A673 (cell line): ENCODE measurements around the gene NKPD1.

ENCODE experiments used
- EZH2 ChIP-seq: fragments of 200-600 bp; sonication (generic); IDR thresholded peaks from 2 replicates; pipeline ENCODE4 v1.6.1; 2017; ENCODE audit warnings: borderline replicate concordance, low read depth, mild to moderate bottlenecking, mixed read lengths, antibody characterized with exemption, low read length; ENCODE audit not compliant: poor library complexity, severe bottlenecking
- TF ChIP-seq, protein P1 (sequence below): fragments of 300-800, 200-600 bp; sonication (generic); conservative IDR thresholded peaks from 2 replicates; pipeline ENCODE4 v1.5.1; 2017; ENCODE audit warnings: low read depth, mild to moderate bottlenecking, antibody characterized with exemption, low read length, moderate library complexity, mixed read lengths

DNA sequence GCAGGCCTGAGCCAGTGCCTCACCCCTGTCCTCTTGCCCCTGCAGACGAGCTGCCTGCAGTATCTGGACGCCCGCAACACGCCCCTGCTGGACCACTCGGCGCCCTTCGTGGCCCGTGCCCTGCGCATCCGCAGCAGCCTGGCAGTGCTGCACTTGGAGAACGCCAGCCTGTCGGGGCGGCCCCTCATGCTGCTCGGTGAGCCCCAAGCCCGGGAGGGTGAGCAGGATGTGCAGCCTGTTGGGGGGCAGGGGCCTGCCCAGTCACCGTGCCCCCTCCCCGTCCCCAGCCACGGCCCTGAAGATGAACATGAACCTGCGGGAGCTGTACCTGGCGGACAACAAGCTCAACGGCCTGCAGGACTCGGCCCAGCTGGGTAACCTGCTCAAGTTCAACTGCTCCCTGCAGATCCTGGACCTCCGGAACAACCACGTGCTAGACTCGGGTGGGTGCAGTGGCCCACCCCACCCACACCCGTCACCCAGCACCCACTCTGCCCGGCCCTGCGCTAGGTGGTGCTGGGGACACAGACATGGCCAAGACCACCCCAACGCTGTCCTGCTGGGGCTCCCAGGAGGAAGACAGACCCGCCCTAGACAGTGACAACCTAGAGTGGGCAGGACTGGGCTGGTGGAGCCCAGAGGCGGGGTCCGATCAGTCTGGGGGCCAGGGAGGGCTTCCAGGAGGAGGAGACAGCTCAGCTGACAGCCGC lies 18.6 kb downstream of the NKPD1 start:
- TF ChIP-seq EZH2 = no peak
- TF ChIP-seq, protein P1, sequence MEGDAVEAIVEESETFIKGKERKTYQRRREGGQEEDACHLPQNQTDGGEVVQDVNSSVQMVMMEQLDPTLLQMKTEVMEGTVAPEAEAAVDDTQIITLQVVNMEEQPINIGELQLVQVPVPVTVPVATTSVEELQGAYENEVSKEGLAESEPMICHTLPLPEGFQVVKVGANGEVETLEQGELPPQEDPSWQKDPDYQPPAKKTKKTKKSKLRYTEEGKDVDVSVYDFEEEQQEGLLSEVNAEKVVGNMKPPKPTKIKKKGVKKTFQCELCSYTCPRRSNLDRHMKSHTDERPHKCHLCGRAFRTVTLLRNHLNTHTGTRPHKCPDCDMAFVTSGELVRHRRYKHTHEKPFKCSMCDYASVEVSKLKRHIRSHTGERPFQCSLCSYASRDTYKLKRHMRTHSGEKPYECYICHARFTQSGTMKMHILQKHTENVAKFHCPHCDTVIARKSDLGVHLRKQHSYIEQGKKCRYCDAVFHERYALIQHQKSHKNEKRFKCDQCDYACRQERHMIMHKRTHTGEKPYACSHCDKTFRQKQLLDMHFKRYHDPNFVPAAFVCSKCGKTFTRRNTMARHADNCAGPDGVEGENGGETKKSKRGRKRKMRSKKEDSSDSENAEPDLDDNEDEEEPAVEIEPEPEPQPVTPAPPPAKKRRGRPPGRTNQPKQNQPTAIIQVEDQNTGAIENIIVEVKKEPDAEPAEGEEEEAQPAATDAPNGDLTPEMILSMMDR = no peak
